Tibial artery (tissue), 4 donors: ENCODE data around the gene IGF2BP3.

Experiments used
- DNase-seq, 2 donors: peaks; one replicate each; pipeline ENCODE4 v3.0.0-alpha.2; 2019
- H3K27ac ChIP-seq, 2 donors: fragments of 200-600 bp; sonication (generic) in 1 of 2; 1 replicate in 1 of 2; 2 replicates in 1 of 2; pipeline ENCODE4 v1.5.1; 2018 to 2019; ENCODE audit warnings: mild to moderate bottlenecking in 1 of 2
- H3K27me3 ChIP-seq, 2 donors: fragments of 200-600 bp; sonication (generic) in 1 of 2; one replicate each; pipeline versions ENCODE4 v1.5.1 to v1.6.0; 2016 to 2019
- H3K36me3 ChIP-seq, 3 donors: fragments of 200-600 bp; sonication (generic) in 2 of 3; one replicate each; pipeline ENCODE4 v1.5.1; 2016 to 2019; ENCODE audit warnings: mild to moderate bottlenecking in 2 of 3
- H3K4me1 ChIP-seq, 4 donors: fragments of 200-600 bp; sonication (generic) in 2 of 4; 1 replicate in 3 of 4; 2 replicates in 1 of 4; pipeline ENCODE4 v1.5.1; 2016 to 2019
- H3K4me3 ChIP-seq, 2 donors: fragments of 200-600 bp; sonication (generic) in 1 of 2; 1 replicate in 1 of 2; 2 replicates in 1 of 2; pipeline ENCODE4 v1.5.1; 2018 to 2019; ENCODE audit warnings: mild to moderate bottlenecking in 2 of 2
- H3K9me3 ChIP-seq, 3 donors: fragments of 200-600 bp; sonication (generic) in 1 of 3; one replicate each; pipeline ENCODE4 v1.5.1; 2016 to 2019
- CTCF ChIP-seq, 2 experiments: fragments of 200-600 bp in 1 of 2; fragments of 450-650 bp in 1 of 2; IDR thresholded peaks; one replicate each; pipeline ENCODE4 v1.5.1; 2017 to 2019; ENCODE audit warnings: antibody characterized with exemption in 2 of 2, mild to moderate bottlenecking in 1 of 2, moderate library complexity in 1 of 2
- intact Hi-C: fragments of 100-400 bp; cut with DNase I; formaldehyde crosslinking; loops from one replicate; pipeline ENCODE4 v1.15.0; 2023; ENCODE audit warnings: low total_unique reads

Gene IGF2BP3

GRCh38 chr7:23377134-23377533 is 93.2 kb downstream of the IGF2BP3 start:
- Histone ChIP-seq H3K27ac (no peak overlapping the region), H3K4me1 (no peaks in the 10 kb centered on the region), H3K4me3 (no peak overlapping the region), H3K27me3 (no peaks in the 10 kb centered on the region), H3K9me3 (no peaks in the 10 kb centered on the region), H3K36me3 (no peaks in the 10 kb centered on the region)
- intact Hi-C loops, result no loop called here
- TF ChIP-seq CTCF (IDR thresholded peaks at IDR 0.05), result no peak
- no peak for DNase-seq

- H3K36me3 ChIP-seq, result no peaks in the 10 kb centered on the region
- H3K4me3 ChIP-seq, result no peak overlapping the region
- H3K27ac ChIP-seq, result no peak overlapping the region
- intact Hi-C loops, result no loop called here
- no peaks in the 10 kb centered on the region for H3K4me1 ChIP-seq
- H3K27me3 ChIP-seq, result no peaks in the 10 kb centered on the region
- TF ChIP-seq CTCF (IDR thresholded peaks at IDR 0.05), result no peak
- no peaks in the 10 kb centered on the region for H3K9me3 ChIP-seq
- no peak for DNase-seq
Observed at GRCh38 chr7:23373151-23374004, 96.9 kb downstream of the IGF2BP3 start.

- Histone ChIP-seq H3K36me3 (no peaks in the 10 kb centered on the region), H3K27me3 (no peaks in the 10 kb centered on the region), H3K9me3 (no peaks in the 10 kb centered on the region), H3K4me3 (no peak overlapping the region), H3K4me1 (no peaks in the 10 kb centered on the region), H3K27ac (no peak overlapping the region)
- intact Hi-C loops, result no loop called here
- DNase-seq, result no peak
- TF ChIP-seq CTCF (IDR thresholded peaks at IDR 0.05), result no peak
Observed at GRCh38 chr7:23372611-23373010, 97.7 kb downstream of the IGF2BP3 start.

GRCh38 chr7:23371654-23372053 is 98.6 kb downstream of the IGF2BP3 start:
- intact Hi-C loops, result no loop called here
- no peak for DNase-seq
- Histone ChIP-seq H3K36me3 (no peaks in the 10 kb centered on the region), H3K4me3 (no peak overlapping the region), H3K27me3 (no peaks in the 10 kb centered on the region), H3K27ac (no peak overlapping the region), H3K9me3 (no peaks in the 10 kb centered on the region), H3K4me1 (no peaks in the 10 kb centered on the region)
- TF ChIP-seq CTCF (IDR thresholded peaks at IDR 0.05), result no peak

GRCh38 chr7:23369695-23370404 is 100.4 kb downstream of the IGF2BP3 start:
- H3K4me1 ChIP-seq, result no peaks in the 10 kb centered on the region
- H3K4me3 ChIP-seq, result no peak overlapping the region
- no peaks in the 10 kb centered on the region for H3K36me3 ChIP-seq
- H3K9me3 ChIP-seq, result no peaks in the 10 kb centered on the region
- DNase-seq, result no peak
- intact Hi-C loops, result no loop called here
- no peak overlapping the region for H3K27ac ChIP-seq
- H3K27me3 ChIP-seq, result no peaks in the 10 kb centered on the region
- TF ChIP-seq CTCF (IDR thresholded peaks at IDR 0.05), result no peak
